T-helper 2 cell treated with Interferon-gamma antibody and Interleukin-4, amounts not matched to agents 5 μg/mL and 100 μg/mL, for 36 hours (primary cell): Measurements from ENCODE around the gene TMOD1.
A peak's percentile ranks its signal among the peaks of the same experiment; 100 is the strongest.

Experiments used
- DNase-seq: peaks from one replicate; pipeline ENCODE4 v3.0.0; 2021; ENCODE audit warnings: low spot score
- H3K27ac Mint-ChIP-seq: one replicate; pipeline ENCODE4 v1.8.0; 2021; ENCODE audit warnings: mild to moderate bottlenecking, mixed read lengths
- H3K27me3 Mint-ChIP-seq: one replicate; pipeline ENCODE4 v1.8.0; 2021; ENCODE audit warnings: low read depth, mixed read lengths
- H3K36me3 Mint-ChIP-seq: one replicate; pipeline ENCODE4 v1.8.0; 2021; ENCODE audit warnings: low read depth, mixed read lengths
- H3K4me1 Mint-ChIP-seq: one replicate; pipeline ENCODE4 v1.8.0; 2021; ENCODE audit warnings: low read depth, mixed read lengths
- H3K4me3 Mint-ChIP-seq: one replicate; pipeline ENCODE4 v1.8.0; 2022; ENCODE audit warnings: mild to moderate bottlenecking, moderate library complexity, mixed read lengths
- H3K9me3 Mint-ChIP-seq: one replicate; pipeline ENCODE4 v1.8.0; 2021; ENCODE audit warnings: mixed read lengths

Gene TMOD1

DNA sequence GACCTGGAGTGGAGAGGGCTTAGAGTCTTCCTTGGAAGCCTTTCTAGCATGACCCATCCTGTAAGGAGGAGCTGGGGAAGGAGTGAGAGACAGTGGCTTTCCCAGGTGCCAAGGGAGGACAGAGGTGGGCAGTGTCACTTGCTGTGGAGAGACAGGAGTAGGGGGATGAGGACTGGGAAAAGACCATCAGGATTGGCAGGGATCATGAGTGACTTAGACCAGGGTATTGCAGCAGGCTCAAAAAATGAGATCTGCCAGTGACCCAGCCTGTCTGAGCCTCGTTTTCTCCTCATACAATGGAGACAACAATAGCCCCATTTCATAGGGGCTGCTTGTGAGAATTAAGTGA is 2.4 kb downstream of the TMOD1 start:
- H3K27me3 Mint-ChIP-seq: peaks cover 52% of the 10 kb centered on the region
- H3K36me3 Mint-ChIP-seq: no peaks in the 10 kb centered on the region
- H3K27ac Mint-ChIP-seq: no peak overlapping the region
- peaks cover 13% of the 10 kb centered on the region for H3K4me1 Mint-ChIP-seq
- H3K4me3 Mint-ChIP-seq: no peak overlapping the region
- DNase-seq: no peak
- no peaks in the 10 kb centered on the region for H3K9me3 Mint-ChIP-seq

DNA sequence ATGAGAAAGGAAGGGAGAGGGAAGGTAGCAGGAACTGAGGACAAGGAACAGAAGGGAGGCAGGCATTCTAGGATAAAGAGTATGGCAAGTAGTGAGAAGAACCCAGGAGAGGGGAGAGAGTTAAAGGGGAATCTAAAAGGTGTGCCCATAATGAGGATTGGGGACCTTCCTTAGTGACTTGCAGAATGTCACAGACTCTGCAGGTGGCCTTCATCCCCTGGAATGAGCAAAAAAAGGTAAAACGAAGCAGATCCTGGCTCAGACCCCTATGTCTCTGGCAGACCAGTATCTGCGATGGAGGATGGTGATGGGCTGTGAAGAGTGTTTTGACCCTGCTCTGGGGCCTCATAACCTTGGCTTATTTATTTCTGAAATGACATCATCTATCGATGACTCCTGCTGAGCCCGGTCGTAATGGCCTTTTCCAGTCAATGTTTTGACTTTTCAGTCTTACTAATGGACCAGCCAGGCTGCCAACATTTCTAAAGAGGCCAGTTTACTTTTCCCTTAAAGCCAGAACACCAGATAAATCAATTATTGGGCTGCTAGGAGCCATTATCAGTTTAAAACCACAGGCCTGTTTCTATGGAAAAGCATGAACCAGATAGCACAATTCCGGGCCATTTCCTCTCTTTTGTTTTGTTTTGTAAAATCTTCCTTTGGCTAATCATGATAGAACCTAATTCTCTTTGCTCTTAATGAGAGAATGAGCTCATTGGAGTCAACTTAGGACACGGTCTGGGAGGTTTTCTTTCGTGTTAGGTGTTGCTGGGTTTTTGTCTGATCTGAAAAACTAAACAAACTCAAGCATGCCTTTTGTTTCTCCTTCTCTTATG is 3.1 kb downstream of the TMOD1 start:
- Mint-ChIP-seq H3K36me3 (no peaks in the 10 kb centered on the region), H3K27me3 (peaks cover 47% of the 10 kb centered on the region), H3K9me3 (no peaks in the 10 kb centered on the region), H3K27ac (no peak overlapping the region), H3K4me3 (no peak overlapping the region), H3K4me1 (peaks cover 13% of the 10 kb centered on the region)
- DNase-seq: no peak

DNA sequence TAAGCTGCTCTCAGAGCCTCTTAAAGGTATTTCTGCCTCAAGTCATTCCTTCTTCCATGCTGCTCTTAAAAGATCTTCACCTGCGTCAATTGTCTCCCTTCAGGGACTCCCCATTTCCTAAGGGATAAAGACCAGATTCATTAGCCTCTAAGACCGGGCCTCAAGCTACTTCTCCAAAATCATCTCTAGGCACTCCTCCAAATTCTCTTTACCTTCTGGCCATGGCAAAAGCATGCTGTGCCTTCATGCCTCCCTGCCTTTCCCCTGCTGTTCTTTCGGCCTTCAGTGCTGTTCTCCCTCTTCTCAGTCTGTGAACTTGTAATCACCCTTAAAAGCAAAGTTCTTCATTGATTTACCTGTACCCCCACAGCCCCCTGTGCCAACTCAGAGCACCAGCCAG is 4.4 kb downstream of the TMOD1 start:
- H3K36me3 Mint-ChIP-seq: no peaks in the 10 kb centered on the region
- no peak overlapping the region for H3K27ac Mint-ChIP-seq
- no peak for DNase-seq
- H3K27me3 Mint-ChIP-seq: peaks cover 34% of the 10 kb centered on the region
- H3K4me1 Mint-ChIP-seq: peaks cover 17% of the 10 kb centered on the region
- no peak overlapping the region for H3K4me3 Mint-ChIP-seq
- no peaks in the 10 kb centered on the region for H3K9me3 Mint-ChIP-seq

DNA sequence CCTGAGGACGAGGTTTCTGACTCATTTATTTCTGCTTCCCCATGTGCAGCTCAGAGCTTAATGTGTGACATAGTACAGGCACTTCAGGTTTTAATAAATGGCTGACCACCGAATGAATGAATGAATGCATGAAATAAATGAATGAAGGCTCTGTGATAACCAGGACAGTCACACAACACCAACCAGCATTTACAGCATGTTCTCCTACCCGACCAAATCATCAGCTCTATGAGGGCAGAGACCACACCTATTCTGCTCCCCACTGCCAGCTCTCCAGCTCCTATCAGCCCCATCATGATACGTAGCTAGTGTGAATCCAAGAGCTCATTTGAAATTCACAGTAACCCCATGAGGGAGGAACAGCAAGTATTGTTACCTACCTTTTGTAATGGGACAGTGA is 4.8 kb downstream of the TMOD1 start:
- Mint-ChIP-seq H3K4me1 (peaks cover 17% of the 10 kb centered on the region), H3K36me3 (no peaks in the 10 kb centered on the region), H3K4me3 (no peak overlapping the region), H3K27me3 (peaks cover 30% of the 10 kb centered on the region), H3K27ac (no peak overlapping the region), H3K9me3 (no peaks in the 10 kb centered on the region)
- no peak for DNase-seq

DNA sequence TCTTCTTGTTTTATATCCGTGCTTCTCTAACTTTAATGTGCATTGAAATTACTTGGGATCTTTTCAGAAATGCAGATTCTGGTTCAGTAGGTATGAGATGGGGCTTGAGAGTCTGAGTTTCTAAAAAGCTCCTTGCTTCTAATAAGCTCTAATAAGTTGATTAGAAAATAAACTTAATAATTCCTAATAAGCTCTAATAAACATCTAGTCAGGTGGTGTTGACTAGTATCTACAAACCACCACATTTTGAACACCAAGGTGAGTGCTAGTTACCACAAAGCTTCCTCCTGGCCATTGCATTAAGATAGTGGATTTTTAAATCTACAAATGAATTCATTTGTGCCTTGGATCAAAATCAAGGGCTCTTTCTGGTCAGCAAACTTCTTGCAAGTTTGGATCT is 5.3 kb downstream of the TMOD1 start:
- no peak overlapping the region for H3K27ac Mint-ChIP-seq
- DNase-seq: no peak
- H3K4me1 Mint-ChIP-seq: peaks cover 19% of the 10 kb centered on the region
- H3K27me3 Mint-ChIP-seq: peaks cover 30% of the 10 kb centered on the region
- no peak overlapping the region for H3K4me3 Mint-ChIP-seq
- no peaks in the 10 kb centered on the region for H3K9me3 Mint-ChIP-seq
- H3K36me3 Mint-ChIP-seq: no peaks in the 10 kb centered on the region

DNA sequence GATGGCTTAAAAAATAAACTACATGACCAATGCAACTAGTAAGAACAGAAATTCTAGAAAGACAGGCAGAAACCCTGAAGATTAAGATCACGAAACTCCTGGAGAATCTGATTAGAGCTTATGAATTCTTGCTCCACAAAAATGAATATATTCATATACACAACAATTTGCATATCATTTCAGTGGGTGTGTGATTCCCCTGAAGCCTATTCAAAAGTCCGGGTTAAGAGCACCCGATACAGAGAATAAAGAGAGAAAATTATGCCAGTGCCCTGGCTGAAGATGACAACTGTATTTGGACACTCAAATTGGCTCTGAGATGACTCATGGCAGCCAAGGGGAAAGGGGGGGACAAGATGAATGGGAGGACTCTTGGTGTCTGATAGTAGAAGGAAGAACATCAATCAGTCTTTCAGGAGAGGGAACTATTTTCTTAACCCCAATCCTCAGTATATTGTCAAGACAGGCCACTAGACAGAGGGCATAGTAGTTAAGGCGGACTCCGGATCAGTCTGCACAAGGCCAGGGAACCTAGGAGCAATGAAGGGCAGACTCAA is 6.0 kb downstream of the TMOD1 start:
- Mint-ChIP-seq H3K27me3 (peaks cover 26% of the 10 kb centered on the region), H3K9me3 (no peaks in the 10 kb centered on the region), H3K27ac (no peak overlapping the region), H3K4me3 (no peak overlapping the region), H3K4me1 (peaks cover 16% of the 10 kb centered on the region), H3K36me3 (no peaks in the 10 kb centered on the region)
- no peak for DNase-seq

DNA sequence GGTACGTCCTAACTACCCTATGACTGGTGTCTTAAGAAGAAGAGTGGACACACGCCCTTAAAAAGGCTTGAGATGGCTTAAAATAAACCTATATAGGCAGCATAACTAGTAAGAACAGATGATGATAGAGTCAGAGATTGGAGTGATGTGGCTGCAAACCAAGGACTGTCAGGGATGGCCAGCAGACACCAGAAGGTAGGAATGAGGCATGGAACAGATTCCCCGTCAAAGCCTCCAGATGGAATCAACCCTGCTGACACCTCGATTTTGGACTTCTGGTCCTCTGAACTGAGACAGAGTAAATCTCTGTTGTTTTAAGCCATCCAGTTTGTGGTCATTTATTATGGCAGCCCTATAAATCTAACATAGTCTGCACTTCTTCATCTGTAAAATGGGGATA is 7.4 kb downstream of the TMOD1 start:
- Mint-ChIP-seq H3K27me3 (peaks cover 12% of the 10 kb centered on the region), H3K36me3 (no peaks in the 10 kb centered on the region), H3K27ac (no peak overlapping the region), H3K4me3 (no peak overlapping the region), H3K4me1 (peaks cover 9% of the 10 kb centered on the region), H3K9me3 (no peaks in the 10 kb centered on the region)
- DNase-seq: no peak

DNA sequence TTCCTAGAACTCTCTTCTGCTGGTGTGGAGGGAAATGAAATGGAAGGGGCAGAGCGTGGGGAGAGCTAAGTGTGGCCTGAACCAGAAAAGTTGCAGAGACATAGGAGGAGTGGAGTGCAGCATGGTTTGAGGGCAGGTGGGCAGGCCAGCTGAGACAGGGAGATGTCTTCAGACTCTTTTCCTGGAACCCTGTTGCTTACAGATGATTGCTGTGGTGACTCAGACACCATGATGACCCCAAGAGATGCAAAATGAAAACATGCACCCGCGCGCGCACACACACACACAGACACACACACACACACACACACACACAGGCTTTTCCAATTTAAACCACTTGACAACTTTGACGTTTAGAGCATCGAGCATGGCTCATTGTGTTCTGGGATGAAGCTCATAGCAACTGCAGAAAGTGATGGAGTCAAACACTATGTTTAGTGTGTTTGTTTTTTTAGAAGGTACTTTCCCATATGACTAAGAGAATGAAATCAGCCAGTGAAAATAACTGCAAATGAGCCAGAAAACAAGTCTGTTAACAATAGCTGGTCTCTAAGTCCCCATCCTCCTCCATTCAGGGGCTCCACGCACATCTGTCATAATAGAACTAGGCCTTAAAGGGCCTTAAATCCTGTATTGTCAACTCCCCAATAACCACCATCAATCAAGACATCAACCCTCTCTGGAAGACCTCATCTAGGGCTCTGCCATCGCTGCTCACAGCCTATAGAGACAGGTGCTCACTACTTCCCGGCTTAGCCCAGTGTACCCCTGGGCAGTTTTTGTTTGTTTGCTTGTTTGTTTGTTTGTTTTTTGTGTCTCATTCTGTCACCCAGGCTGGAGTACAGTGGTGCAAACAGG is 9.6 kb downstream of the TMOD1 start:
- H3K4me1 Mint-ChIP-seq: peaks cover 9% of the 10 kb centered on the region
- no peak overlapping the region for H3K4me3 Mint-ChIP-seq
- H3K36me3 Mint-ChIP-seq: no peaks in the 10 kb centered on the region
- H3K27ac Mint-ChIP-seq: peak overlapping the region; percentile 9
- peaks cover under 1% of the 10 kb centered on the region for H3K27me3 Mint-ChIP-seq
- peak; percentile 19 for DNase-seq
- no peaks in the 10 kb centered on the region for H3K9me3 Mint-ChIP-seq

DNA sequence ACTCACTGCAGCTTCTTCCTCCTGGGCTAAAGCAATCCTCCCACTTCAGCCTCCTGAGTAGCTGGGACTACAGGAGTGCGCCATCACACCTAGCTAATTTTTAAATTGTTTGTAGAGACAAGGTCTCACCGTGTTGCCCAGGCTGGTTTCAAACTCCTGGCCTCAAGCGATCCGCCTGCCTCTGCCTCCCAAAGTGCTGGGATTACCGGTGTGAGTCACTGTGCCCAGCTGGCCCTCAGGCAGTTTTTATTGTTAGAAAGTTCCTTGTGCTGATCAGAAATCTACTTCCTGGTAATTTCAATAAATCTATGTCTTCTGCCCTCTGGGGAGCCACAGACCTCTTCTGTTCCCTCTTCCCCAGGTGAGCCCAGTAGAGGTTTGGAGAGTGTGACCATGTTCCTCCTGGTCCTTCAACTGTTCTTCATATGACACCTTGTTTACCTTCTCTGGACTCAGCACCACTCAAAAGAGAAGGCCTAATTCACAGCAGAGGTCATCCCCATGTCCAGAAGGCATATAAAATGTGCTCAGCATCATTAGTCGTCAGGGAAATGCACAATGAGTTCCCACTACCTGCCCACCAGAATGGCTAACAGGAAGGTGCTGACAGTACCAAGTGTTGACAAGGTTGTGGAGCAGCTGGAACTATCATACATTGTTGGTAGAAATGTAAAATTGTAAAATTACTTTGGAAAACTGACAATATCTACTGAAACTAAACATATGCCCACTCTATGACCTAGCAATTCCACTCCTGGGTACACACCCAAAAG is 10.4 kb downstream of the TMOD1 start:
- Mint-ChIP-seq H3K27ac (peak overlapping the region; percentile 12), H3K36me3 (no peaks in the 10 kb centered on the region), H3K4me1 (peaks cover 9% of the 10 kb centered on the region), H3K4me3 (no peak overlapping the region), H3K27me3 (peaks cover 8% of the 10 kb centered on the region), H3K9me3 (no peaks in the 10 kb centered on the region)
- DNase-seq: no peak

DNA sequence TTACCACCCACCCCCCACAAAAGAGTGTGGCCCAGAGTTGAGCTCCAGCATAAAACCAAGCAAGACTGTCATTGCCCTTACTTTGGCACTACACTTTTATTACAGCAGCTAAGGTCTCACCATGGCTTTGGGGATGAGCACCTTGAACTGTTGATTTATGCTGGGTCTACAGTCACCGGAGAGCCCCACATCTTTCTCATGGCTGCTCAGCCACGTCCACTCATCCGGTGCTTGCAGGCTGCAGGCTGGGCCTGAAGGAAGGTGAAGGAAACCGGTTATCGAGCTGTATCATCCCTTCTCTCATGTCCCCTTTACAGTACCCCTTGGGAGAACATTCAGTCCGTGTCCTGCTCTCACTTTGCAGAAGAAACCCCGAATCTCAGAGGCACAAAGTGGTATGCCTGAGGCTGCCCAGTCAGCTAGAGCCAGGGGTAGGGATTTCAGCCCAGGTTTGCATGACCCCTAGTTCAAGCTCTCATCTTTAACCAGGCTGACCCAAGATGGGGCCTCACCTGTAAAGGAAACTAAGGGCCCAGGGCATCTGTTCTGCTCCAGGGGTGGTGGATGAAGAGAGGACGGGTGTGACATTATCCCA is 11.6 kb downstream of the TMOD1 start:
- no peak for DNase-seq
- peaks cover 18% of the 10 kb centered on the region for H3K27me3 Mint-ChIP-seq
- no peaks in the 10 kb centered on the region for H3K9me3 Mint-ChIP-seq
- no peak overlapping the region for H3K4me3 Mint-ChIP-seq
- no peaks in the 10 kb centered on the region for H3K36me3 Mint-ChIP-seq
- peaks cover 9% of the 10 kb centered on the region for H3K4me1 Mint-ChIP-seq
- H3K27ac Mint-ChIP-seq: no peak overlapping the region

DNA sequence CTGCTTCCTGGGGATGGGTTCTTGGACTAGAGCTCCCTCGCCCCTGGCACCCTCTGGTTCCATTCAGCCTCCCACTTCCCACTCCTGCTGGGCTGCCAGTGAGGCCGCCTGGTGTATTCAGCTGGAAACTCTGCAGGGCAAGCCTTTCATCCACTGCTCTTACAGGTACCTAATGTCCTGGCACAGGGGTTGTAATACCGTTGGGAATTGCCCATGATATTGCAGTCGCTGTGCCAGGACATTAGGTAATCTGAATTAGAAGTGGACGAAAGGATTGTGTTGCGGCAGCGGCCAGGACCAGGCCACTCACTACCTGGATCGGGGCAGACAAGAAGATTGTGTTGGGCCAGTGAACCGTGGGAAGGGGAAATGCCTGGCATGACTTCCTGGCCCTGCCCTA is 13.1 kb downstream of the TMOD1 start:
- no peaks in the 10 kb centered on the region for H3K9me3 Mint-ChIP-seq
- H3K27ac Mint-ChIP-seq: no peak overlapping the region
- peaks cover 9% of the 10 kb centered on the region for H3K4me1 Mint-ChIP-seq
- H3K4me3 Mint-ChIP-seq: no peak overlapping the region
- no peak for DNase-seq
- no peaks in the 10 kb centered on the region for H3K36me3 Mint-ChIP-seq
- peaks cover 31% of the 10 kb centered on the region for H3K27me3 Mint-ChIP-seq

DNA sequence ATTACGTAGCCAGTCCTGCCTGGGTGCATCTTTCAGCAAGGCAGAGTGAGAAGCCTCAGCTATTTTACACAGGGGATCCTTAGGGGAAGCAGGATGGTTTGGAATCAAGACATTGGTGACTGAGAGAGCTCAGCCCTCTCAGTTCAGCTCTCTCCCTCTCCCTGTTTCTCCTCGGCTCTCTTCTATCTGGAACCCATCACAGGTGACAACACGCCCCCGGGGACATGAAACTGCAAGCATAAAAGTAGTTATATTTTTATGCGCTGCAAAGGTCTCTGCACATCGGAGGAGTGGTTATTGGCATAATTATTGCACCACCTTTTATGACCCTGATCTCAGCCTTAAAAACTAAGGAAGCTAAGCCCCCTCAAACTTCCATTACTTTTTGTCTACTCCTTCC is 14.2 kb downstream of the TMOD1 start:
- Mint-ChIP-seq H3K4me3 (no peak overlapping the region), H3K4me1 (peaks cover 7% of the 10 kb centered on the region), H3K27ac (no peak overlapping the region), H3K27me3 (peaks cover 40% of the 10 kb centered on the region), H3K36me3 (no peaks in the 10 kb centered on the region), H3K9me3 (no peaks in the 10 kb centered on the region)
- no peak for DNase-seq

DNA sequence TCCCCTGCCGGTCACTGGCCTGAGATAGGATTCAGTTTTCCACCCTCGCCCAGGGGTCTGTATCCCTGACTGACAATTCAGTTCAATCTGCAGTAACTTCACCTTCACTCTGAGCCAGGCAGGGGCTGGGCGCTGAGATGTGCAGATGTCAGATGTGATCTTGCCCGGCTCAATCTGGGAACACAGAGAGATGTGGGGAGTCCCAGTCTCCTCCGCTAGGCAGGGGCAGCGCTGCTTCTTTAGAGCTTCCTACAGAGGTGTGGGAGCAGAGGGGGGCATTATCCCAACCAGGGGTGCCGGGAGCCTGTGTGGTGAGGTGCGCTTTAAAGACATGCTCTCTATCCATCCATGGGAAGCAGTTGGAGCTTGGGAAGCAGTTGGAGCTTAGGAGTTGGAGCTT is 14.6 kb downstream of the TMOD1 start:
- Mint-ChIP-seq H3K36me3 (no peaks in the 10 kb centered on the region), H3K4me3 (no peak overlapping the region), H3K27me3 (peaks cover 40% of the 10 kb centered on the region), H3K9me3 (no peaks in the 10 kb centered on the region), H3K4me1 (peaks cover 4% of the 10 kb centered on the region), H3K27ac (no peak overlapping the region)
- no peak for DNase-seq
